Measurements from ENCODE around the gene SLC39A9. TPM values are rescaled to one million over a fixed set of nuclear protein-coding genes. Genes with fewer than 3 reads are reported as not detected.

SLC39A9 gene
- total and polyA plus RNA-seq, 2 of the 13 experiments (the other 11 are each of a cell fraction or from before 2014, with no cell fraction given): 46.6 to 69.5 TPM

- TF ChIP-seq ZNF142 (CRISPR knock-in tag; IDR thresholded peaks at IDR 0.05): no peak
Measured at GRCh38 chr14:69353168-69353567, 45.3 kb upstream of the SLC39A9 start (continued).

GRCh38 chr14:69354383-69355153, 43.9 kb upstream of the SLC39A9 start:
- in situ Hi-C loops (cut with HindIII; ENCODE audit: extremely low pct_ligation_motif_present, low pct_unique_long_range_greater_than_20kb): loop anchor here (5.0 kb wide), 1 partner anchor 92 kb away; the partner anchor contains the start of gene GALNT16
- H3K4me2 ChIP-seq (ENCODE audit: low read depth, low read length): peak overlapping the region; percentile 83
- BruUV-seq (replicated peaks): no TSS peak
- ChIA-PET CTCF (ENCODE audit: low intra/inter-chr PET ratio, low total read pairs) (no interaction called here), POLR2A (no interaction called here)
- FAIRE-seq: no peak
- peak overlapping the region; percentile 50 to 68 (median 56) for H3K4me3 ChIP-seq (replicated peaks in 1 of 3; ENCODE audit: insufficient read depth in 1 of 3, low read depth in 2 of 3, low read length in 3 of 3)
- peak overlapping the region; percentile 47 for H2AFZ ChIP-seq (ENCODE audit: low read length)
- peak; percentile 68 for ATAC-seq
- H4K20me1 ChIP-seq (ENCODE audit: insufficient read depth, low read length): no peaks in the 10 kb centered on the region
- no peaks in the 10 kb centered on the region for H3K36me3 ChIP-seq (replicated peaks in 1 of 2; ENCODE audit: control insufficient read depth in 1 of 2, insufficient read depth in 2 of 2, low read length in 2 of 2)
- 3% methylated on average over 9 of the region's 11 CpGs for WGBS (ENCODE audit: low lambda C conversion rate)
- no peak overlapping the region for H3K27ac ChIP-seq (ENCODE audit: extremely low read length, insufficient read depth, low read length)
- H3K9ac ChIP-seq (ENCODE audit: insufficient read depth, low read depth, low read length): peak overlapping the region; percentile 49
- peaks cover 30% of the 10 kb centered on the region for H3K4me1 ChIP-seq (ENCODE audit: insufficient read depth, low read length)
- peaks cover 1 to 24% of the 10 kb centered on the region in 2 experiments; a peak in 2 of 5 replicates for H3K27me3 ChIP-seq (ENCODE audit: control insufficient read depth in 1 of 2, insufficient read depth in 2 of 2, low read length in 2 of 2)
- DNase-seq (ENCODE audit: low spot score): peak; percentile 16
- intact Hi-C loops (cut with micrococcal nuclease; ENCODE audit: unreplicated experiment): no loop called here
- no peaks in the 10 kb centered on the region for H3K9me3 ChIP-seq (ENCODE audit: low read length)
- no peaks in the 10 kb centered on the region for H3K79me2 ChIP-seq (ENCODE audit: insufficient read depth, low read length)
- TF ChIP-seq BCL3 (CRISPR knock-in tag; IDR thresholded peaks at IDR 0.05): peak; percentile 48; the same call in 1 of the 2 replicates
- 0 out of 2 replicates have a peak, but pooled peaks have one; percentile 18 for TF ChIP-seq TFDP1 (CRISPR knock-in tag; IDR thresholded peaks at IDR 0.05; ENCODE audit: borderline replicate concordance)
- TF ChIP-seq ATF7-NPFF (CRISPR knock-in tag; IDR thresholded peaks at IDR 0.05; ENCODE audit: low read depth): 0 out of 2 replicates have a peak, but pooled peaks have one; percentile 8
- TF ChIP-seq TOE1 (CRISPR knock-in tag; IDR thresholded peaks at IDR 0.05): no peak
- no peak for TF ChIP-seq LCORL (IDR thresholded peaks at IDR 0.05)
- 0 out of 2 replicates have a peak, but pooled peaks have one; percentile 43 for TF ChIP-seq LCORL (CRISPR knock-in tag; IDR thresholded peaks at IDR 0.05)
- TF ChIP-seq MTERF4 (CRISPR knock-in tag; IDR thresholded peaks at IDR 0.05): 0 out of 2 replicates have a peak, but pooled peaks have one; percentile 35
- TF ChIP-seq CSRNP2 (CRISPR knock-in tag; conservative IDR thresholded peaks at IDR 0.05; ENCODE audit: low read depth): no peak
- TF ChIP-seq TMF1 (CRISPR knock-in tag; IDR thresholded peaks at IDR 0.05; ENCODE audit: low read depth): no peak

Measured in HepG2 (cell line).